ENCODE results near the gene GCFC2. TPM values are rescaled to one million over a fixed set of nuclear protein-coding genes. Genes with fewer than 3 reads are reported as not detected.

GCFC2 gene
- total RNA-seq, 4 donors from 2014 or later = 39.2 to 48.1 (median 43.7) TPM

GRCh38 chr2:75667884-75668283, 42.8 kb downstream of the GCFC2 start:
- ATAC-seq (no peak), DNase-seq (no peak)
- in situ Hi-C loops (cut with MboI; ENCODE audit: low sequenced_read_pairs in 4 of 4) = no loop called here
- no peak overlapping the region for H3K4me3 ChIP-seq
- H3K36me3 ChIP-seq = peaks cover 0 to 47% of the 10 kb centered on the region in 2 donors
- H3K9me3 ChIP-seq = no peaks in the 10 kb centered on the region
- no peak for TF ChIP-seq CTCF (IDR thresholded peaks at IDR 0.05 in 4 of 5, conservative IDR thresholded peaks at IDR 0.05 in 1 of 5)
- no peak for TF ChIP-seq POLR2A (IDR thresholded peaks at IDR 0.05)
- H3K27ac ChIP-seq = peak overlapping the region in 1 of 4 donors; percentile 23
- H3K4me1 ChIP-seq = no peaks in the 10 kb centered on the region
- intact Hi-C loops (cut with DNase I; ENCODE audit: low total_unique reads) = no loop called here
- H3K27me3 ChIP-seq = no peaks in the 10 kb centered on the region

- H3K27me3 ChIP-seq = no peaks in the 10 kb centered on the region
- H3K4me1 ChIP-seq = no peaks in the 10 kb centered on the region
- no peak for TF ChIP-seq POLR2A (IDR thresholded peaks at IDR 0.05)
- no peak for TF ChIP-seq CTCF (IDR thresholded peaks at IDR 0.05 in 4 of 5, conservative IDR thresholded peaks at IDR 0.05 in 1 of 5)
- in situ Hi-C loops (cut with MboI; ENCODE audit: low sequenced_read_pairs in 4 of 4) = no loop called here
- peaks cover 0 to 45% of the 10 kb centered on the region in 2 donors for H3K36me3 ChIP-seq
- H3K27ac ChIP-seq = peak overlapping the region in 1 of 4 donors; percentile 23
- H3K9me3 ChIP-seq = no peaks in the 10 kb centered on the region
- ATAC-seq (no peak), DNase-seq (no peak)
- intact Hi-C loops (cut with DNase I; ENCODE audit: low total_unique reads) = no loop called here
- no peak overlapping the region for H3K4me3 ChIP-seq
Measured at GRCh38 chr2:75666911-75667310, 43.8 kb downstream of the GCFC2 start.

GRCh38 chr2:75657798-75658197, 52.9 kb downstream of the GCFC2 start:
- peaks cover 0 to 75% of the 10 kb centered on the region in 2 donors for H3K36me3 ChIP-seq
- no peak for ATAC-seq
- TF ChIP-seq POLR2A (IDR thresholded peaks at IDR 0.05) (no peak), CTCF (IDR thresholded peaks at IDR 0.05 in 4 of 5, conservative IDR thresholded peaks at IDR 0.05 in 1 of 5) (no peak)
- H3K4me1 ChIP-seq = peaks cover 30 to 36% of the 10 kb centered on the region in 2 donors
- peak overlapping the region in 3 of 4 donors; percentile 33 to 65 (median 51) for H3K27ac ChIP-seq
- no peaks in the 10 kb centered on the region for H3K9me3 ChIP-seq
- DNase-seq = no peak
- in situ Hi-C loops (cut with MboI; ENCODE audit: low sequenced_read_pairs in 4 of 4) (no loop called here), intact Hi-C loops (cut with DNase I; ENCODE audit: low total_unique reads) (no loop called here)
- no peaks in the 10 kb centered on the region for H3K27me3 ChIP-seq
- H3K4me3 ChIP-seq = no peak overlapping the region

GRCh38 chr2:75656563-75656962, 54.2 kb downstream of the GCFC2 start:
- H3K4me3 ChIP-seq = no peak overlapping the region
- H3K27me3 ChIP-seq = no peaks in the 10 kb centered on the region
- intact Hi-C loops (cut with DNase I; ENCODE audit: low total_unique reads) = no loop called here
- peaks cover 32 to 37% of the 10 kb centered on the region in 2 donors for H3K4me1 ChIP-seq
- H3K9me3 ChIP-seq = no peaks in the 10 kb centered on the region
- in situ Hi-C loops (cut with MboI; ENCODE audit: low sequenced_read_pairs in 4 of 4) = no loop called here
- peak overlapping the region; percentile 33 to 65 (median 54) for H3K27ac ChIP-seq
- TF ChIP-seq POLR2A (IDR thresholded peaks at IDR 0.05) (no peak), CTCF (IDR thresholded peaks at IDR 0.05 in 4 of 5, conservative IDR thresholded peaks at IDR 0.05 in 1 of 5) (no peak)
- DNase-seq (no peak), ATAC-seq (no peak)
- H3K36me3 ChIP-seq = peaks cover 0 to 82% of the 10 kb centered on the region in 2 donors

- no peak overlapping the region for H3K4me3 ChIP-seq
- H3K9me3 ChIP-seq = no peaks in the 10 kb centered on the region
- in situ Hi-C loops (cut with MboI; ENCODE audit: low sequenced_read_pairs in 4 of 4) = no loop called here
- DNase-seq = no peak
- H3K27me3 ChIP-seq = no peaks in the 10 kb centered on the region
- TF ChIP-seq POLR2A (IDR thresholded peaks at IDR 0.05) = no peak
- no peak for ATAC-seq
- peaks cover 36 to 40% of the 10 kb centered on the region in 2 donors for H3K4me1 ChIP-seq
- H3K27ac ChIP-seq = peak overlapping the region; percentile 33 to 65 (median 54)
- H3K36me3 ChIP-seq = peaks cover 0 to 79% of the 10 kb centered on the region in 2 donors
- intact Hi-C loops (cut with DNase I; ENCODE audit: low total_unique reads) = no loop called here
Measured at GRCh38 chr2:75655861-75656260, 54.9 kb downstream of the GCFC2 start.

Measured in gastrocnemius medialis (tissue), 4 donors.